DND-41 (cell line): ENCODE data around the gene IPP.

ENCODE experiments used
- CTCF ChIP-seq: IDR thresholded peaks from 2 replicates; pipeline ENCODE4 v1.5.1; 2012; ENCODE audit warnings: borderline replicate concordance, low read length, moderate library complexity, mild to moderate bottlenecking; ENCODE audit not compliant: poor library complexity, severe bottlenecking; ENCODE audit errors: extremely low read depth
- EZH2 ChIP-seq: IDR thresholded peaks from 3 replicates; pipeline ENCODE4 v1.6.1; 2012; ENCODE audit warnings: borderline replicate concordance, low read depth, mild to moderate bottlenecking, moderate library complexity, low read length, inconsistent platforms; ENCODE audit not compliant: severe bottlenecking

GRCh38 chr1:45789601-45790000 is 39.1 kb upstream of the IPP start:
- TF ChIP-seq CTCF = no peak
- no peak for TF ChIP-seq EZH2
